22Rv1 (cell line): ENCODE results near the gene IAH1.
"Not testable (repeated sequence)": the region's sequence is repeated elsewhere in the genome, so short reads cannot be mapped to it uniquely, and the experiment has no call there.

Source experiments
- H3K27ac ChIP-seq: fragments of 450-650 bp; 2 replicates; pipeline ENCODE4 v1.5.1; 2017
- ZFX ChIP-seq: fragments of 450-650 bp; IDR thresholded peaks from 2 replicates; pipeline ENCODE4 v1.6.1; 2017; ENCODE audit warnings: antibody characterized with exemption, borderline replicate concordance
- TF ChIP-seq, protein P1 (sequence below): fragments of 450-650 bp; IDR thresholded peaks from 2 replicates; pipeline ENCODE4 v1.5.1; 2017; ENCODE audit warnings: mild to moderate bottlenecking

IAH1 gene

DNA sequence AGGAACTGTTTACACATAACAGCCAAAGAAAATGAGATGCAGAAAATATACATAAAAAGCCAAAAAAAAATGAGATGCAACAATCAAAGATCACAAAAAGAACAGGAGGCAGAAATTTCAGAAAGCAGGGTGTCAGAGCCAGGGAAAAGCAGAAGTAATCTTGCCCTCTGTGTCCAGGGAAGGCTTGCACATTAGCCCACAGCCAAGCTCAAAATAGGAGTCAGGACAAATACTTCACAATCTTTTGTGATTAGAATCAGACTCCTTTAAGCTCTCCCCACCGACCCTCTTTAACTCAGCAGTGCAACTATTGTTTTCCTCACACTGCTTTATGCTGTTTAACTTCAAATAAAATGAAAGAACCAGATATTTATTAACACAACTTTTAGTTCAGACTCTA, 34.6 kb downstream of the IAH1 start:
- H3K27ac ChIP-seq, result no peak overlapping the region

DNA sequence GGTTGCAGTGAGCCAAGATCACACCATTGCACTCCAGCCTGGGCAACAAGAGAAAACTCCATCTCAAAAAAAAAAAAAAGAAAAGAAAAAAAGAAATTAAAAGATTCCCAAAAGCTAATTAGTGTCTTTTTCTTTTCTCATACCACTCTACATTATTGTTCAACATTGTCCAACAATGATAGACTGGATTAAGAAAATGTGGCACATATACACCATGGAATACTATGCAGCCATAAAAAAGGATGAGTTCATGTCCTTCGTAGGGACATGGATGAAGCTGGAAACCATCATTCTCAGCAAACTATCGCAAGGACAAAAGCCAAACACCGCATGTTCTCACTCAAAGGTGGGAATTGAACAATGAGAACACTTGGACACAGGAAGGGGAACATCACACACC, 39.6 kb downstream of the IAH1 start:
- H3K27ac ChIP-seq, result not testable (repeated sequence)

More for the DNA sequence above, 34.6 kb downstream of the IAH1 start:
- TF ChIP-seq, protein P1, sequence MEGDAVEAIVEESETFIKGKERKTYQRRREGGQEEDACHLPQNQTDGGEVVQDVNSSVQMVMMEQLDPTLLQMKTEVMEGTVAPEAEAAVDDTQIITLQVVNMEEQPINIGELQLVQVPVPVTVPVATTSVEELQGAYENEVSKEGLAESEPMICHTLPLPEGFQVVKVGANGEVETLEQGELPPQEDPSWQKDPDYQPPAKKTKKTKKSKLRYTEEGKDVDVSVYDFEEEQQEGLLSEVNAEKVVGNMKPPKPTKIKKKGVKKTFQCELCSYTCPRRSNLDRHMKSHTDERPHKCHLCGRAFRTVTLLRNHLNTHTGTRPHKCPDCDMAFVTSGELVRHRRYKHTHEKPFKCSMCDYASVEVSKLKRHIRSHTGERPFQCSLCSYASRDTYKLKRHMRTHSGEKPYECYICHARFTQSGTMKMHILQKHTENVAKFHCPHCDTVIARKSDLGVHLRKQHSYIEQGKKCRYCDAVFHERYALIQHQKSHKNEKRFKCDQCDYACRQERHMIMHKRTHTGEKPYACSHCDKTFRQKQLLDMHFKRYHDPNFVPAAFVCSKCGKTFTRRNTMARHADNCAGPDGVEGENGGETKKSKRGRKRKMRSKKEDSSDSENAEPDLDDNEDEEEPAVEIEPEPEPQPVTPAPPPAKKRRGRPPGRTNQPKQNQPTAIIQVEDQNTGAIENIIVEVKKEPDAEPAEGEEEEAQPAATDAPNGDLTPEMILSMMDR, result no peak
- no peak for TF ChIP-seq ZFX

DNA sequence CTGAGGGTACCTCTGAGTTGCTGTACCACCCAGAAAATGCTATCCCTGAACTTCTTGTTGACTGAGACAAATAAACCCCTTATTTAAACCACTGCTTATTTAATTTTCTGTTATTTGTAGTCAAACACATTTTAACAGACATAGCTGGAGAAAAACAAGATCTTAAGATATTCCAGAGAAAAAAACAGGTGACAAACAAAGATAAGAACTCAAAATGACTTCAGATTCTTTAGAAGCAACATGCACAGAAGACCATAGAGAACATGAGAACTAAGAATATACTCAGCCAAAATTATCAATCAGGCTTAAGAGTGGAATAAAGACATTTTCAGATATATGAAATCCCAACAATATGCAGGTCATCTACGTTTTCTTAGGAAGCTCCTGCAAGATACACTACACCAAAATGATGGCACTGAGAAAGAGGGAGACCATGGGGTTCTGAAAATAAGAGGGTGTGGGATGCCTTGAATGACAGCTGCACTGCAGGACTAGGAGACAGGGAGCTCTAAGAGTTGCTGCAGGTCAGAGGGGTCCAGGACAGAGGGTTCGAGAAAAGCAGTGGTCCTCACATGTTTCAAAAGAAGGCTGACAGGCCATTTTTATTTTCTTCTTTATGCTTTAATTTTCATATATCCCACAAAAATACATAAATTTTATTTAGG, 42.9 kb downstream of the IAH1 start:
- no peak overlapping the region for H3K27ac ChIP-seq
- TF ChIP-seq, protein P1, result no peak
- TF ChIP-seq ZFX, result no peak

DNA sequence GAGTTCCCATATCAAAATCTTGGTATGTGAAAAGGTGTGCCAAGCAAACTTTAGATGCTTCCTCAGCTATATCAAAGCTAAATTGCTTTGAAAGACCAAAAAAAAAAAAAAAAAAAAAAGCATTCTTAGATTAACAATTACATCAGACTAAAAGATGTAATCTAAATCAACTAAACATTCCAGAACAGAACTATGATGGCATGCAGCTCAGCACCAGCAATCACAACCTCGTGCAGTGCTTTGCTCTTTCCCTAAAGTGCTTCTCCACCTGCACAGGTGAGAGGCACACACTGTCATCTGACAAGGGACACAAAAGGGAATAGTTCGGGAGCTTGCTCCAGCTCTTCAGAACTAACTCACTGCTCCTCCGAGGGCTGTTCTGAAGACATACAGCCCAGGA, 43.8 kb downstream of the IAH1 start:
- TF ChIP-seq, protein P1, result no peak
- no peak for TF ChIP-seq ZFX
- no peak overlapping the region for H3K27ac ChIP-seq

DNA sequence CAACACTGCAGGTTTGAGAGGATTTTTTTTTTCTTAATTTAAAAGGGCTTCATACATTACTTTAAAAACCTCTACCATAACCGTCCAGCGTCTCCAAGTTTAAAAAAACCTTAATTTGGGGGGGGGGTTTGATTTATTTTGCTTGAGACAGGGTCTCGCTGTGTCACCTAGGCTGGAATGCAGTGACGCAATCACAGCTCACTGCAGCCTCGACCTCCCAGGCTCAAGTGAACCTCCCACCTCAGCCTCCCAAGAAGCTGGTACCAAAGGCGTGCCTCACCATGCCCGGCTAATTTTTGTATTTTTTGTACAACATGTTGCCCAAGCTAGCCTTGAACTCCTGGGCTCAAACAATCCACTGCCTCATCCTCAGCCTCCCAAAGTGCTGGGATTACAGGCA, 44.4 kb downstream of the IAH1 start:
- TF ChIP-seq ZFX, result no peak
- TF ChIP-seq, protein P1, result no peak
- no peak overlapping the region for H3K27ac ChIP-seq

DNA sequence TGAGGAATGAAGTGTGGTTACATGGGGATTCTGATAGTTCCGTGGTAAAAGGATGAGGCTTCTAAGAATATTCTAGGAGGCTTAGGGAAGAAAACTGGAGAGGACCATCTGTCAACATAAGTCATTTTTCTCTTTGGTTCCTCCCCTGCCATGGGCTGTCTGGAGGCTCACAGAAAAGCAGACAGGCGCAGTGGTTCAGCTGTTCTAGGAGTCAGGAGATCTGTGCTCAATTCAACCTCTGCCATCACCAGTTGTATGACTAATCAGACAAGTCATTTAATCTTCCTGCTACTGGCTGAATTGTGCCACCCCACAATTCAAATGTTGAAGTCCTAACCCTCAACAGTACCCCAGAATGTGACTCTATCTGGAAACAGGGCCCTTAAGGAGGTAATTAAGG, 44.9 kb downstream of the IAH1 start:
- TF ChIP-seq, protein P1, result no peak
- no peak for TF ChIP-seq ZFX
- H3K27ac ChIP-seq, result no peak overlapping the region

DNA sequence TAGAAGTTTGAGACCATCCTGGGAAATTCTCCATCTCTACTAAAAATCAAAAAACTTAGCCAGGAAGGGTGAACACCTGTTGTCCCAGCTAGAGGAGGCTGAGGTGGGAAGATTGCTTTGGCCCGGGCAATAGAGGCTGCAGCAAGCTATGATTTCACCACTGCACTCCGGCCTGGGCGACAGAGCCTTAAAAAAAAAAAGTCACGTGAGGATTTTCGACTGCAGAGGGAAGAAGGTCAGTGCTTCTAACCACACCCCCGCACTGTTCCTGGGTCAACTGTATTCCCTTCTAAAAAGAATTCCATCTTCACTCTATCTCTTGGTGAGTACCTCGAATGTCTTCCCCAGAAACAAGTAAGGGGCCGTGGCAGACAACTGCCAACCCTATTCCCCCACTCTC, 49.9 kb downstream of the IAH1 start:
- no peak overlapping the region for H3K27ac ChIP-seq
- no peak for TF ChIP-seq ZFX
- TF ChIP-seq, protein P1, result no peak

DNA sequence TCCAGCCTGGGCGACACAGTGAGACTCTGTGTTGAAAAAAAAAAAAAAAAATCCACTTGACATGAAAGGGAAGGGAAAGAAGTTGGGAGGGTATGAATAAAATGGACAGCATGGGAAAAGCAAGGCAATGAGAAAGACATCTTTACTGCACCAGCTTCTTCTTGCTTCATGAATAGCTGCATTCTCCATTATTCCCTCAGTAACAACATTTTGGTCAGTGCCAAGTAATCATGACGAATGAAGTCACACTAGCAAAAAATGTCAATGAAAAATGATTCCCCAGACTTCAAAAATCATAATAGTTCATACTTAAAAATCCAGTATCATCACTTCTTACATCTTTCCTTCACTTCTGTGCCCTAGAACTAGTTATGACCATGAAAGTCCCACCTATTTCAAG, 50.9 kb downstream of the IAH1 start:
- no peak for TF ChIP-seq ZFX
- TF ChIP-seq, protein P1, result no peak
- no peak overlapping the region for H3K27ac ChIP-seq
